IPS-NIHi11 (cell line): ENCODE data around the gene KDM6B.

Experiments used
- DNase-seq: peaks from one replicate; pipeline ENCODE4 v3.0.0; 2012; ENCODE audit warnings: mixed read lengths, low spot score

The KDM6B gene

GRCh38 chr17:7841396-7841914, 7.4 kb downstream of the KDM6B start:
- DNase-seq: peak; percentile 52

- DNase-seq: peak; percentile 76
These were observed 7.9 kb downstream of the KDM6B start for GRCh38 chr17:7841915-7842379.

- no peak for DNase-seq
These were observed 8.6 kb downstream of the KDM6B start for GRCh38 chr17:7842380-7843256.

- DNase-seq: no peak
These were observed 9.2 kb downstream of the KDM6B start for GRCh38 chr17:7843257-7843535.

GRCh38 chr17:7843536-7844291, 9.7 kb downstream of the KDM6B start:
- DNase-seq: peak; percentile 70

GRCh38 chr17:7844292-7845154, 10.5 kb downstream of the KDM6B start:
- DNase-seq: peak; percentile 87

GRCh38 chr17:7845359-7846062, 11.5 kb downstream of the KDM6B start:
- DNase-seq: no peak

GRCh38 chr17:7846063-7846735, 12.2 kb downstream of the KDM6B start:
- no peak for DNase-seq

- DNase-seq: no peak
These were observed 13.0 kb downstream of the KDM6B start for GRCh38 chr17:7846765-7847661.

- DNase-seq: no peak
These were observed 14.1 kb downstream of the KDM6B start for GRCh38 chr17:7848131-7848579.

- DNase-seq: no peak
These were observed 14.7 kb downstream of the KDM6B start for GRCh38 chr17:7848739-7849129.

- no peak for DNase-seq
These were observed 15.2 kb downstream of the KDM6B start for GRCh38 chr17:7849130-7849750.

GRCh38 chr17:7849751-7850504, 15.9 kb downstream of the KDM6B start:
- no peak for DNase-seq

GRCh38 chr17:7850701-7851437, 16.9 kb downstream of the KDM6B start:
- no peak for DNase-seq

- peak; percentile 86 for DNase-seq
These were observed 17.6 kb downstream of the KDM6B start for GRCh38 chr17:7851438-7852261.

- DNase-seq: no peak
These were observed 18.2 kb downstream of the KDM6B start for GRCh38 chr17:7852262-7852670.
